ENCODE results near the gene CPPED1.

The CPPED1 gene

GRCh38 chr16:12723681-12724080 lies 80.0 kb downstream of the CPPED1 start:
- Histone ChIP-seq H3K9me3 (ENCODE audit: control insufficient read depth, low read depth, low read length) (no peaks in the 10 kb centered on the region), H3K4me1 (ENCODE audit: control insufficient read depth, low read depth, low read length) (no peaks in the 10 kb centered on the region), H3K9ac (ENCODE audit: low read length) (no peak overlapping the region), H3K4me3 (ENCODE audit: low read length) (no peak overlapping the region), H3K27me3 (ENCODE audit: control insufficient read depth, insufficient read depth, low read length) (no peaks in the 10 kb centered on the region), H3K36me3 (ENCODE audit: control insufficient read depth, low read depth, low read length) (no peaks in the 10 kb centered on the region), H3K27ac (ENCODE audit: low read length) (no peak overlapping the region)

GRCh38 chr16:12721841-12722421 lies 81.8 kb downstream of the CPPED1 start:
- Histone ChIP-seq H3K9me3 (ENCODE audit: control insufficient read depth, low read depth, low read length) (no peaks in the 10 kb centered on the region), H3K36me3 (ENCODE audit: control insufficient read depth, low read depth, low read length) (no peaks in the 10 kb centered on the region), H3K27ac (ENCODE audit: low read length) (no peak overlapping the region), H3K27me3 (ENCODE audit: control insufficient read depth, insufficient read depth, low read length) (no peaks in the 10 kb centered on the region), H3K4me1 (ENCODE audit: control insufficient read depth, low read depth, low read length) (no peaks in the 10 kb centered on the region), H3K9ac (ENCODE audit: low read length) (no peak overlapping the region), H3K4me3 (ENCODE audit: low read length) (no peak overlapping the region)

- Histone ChIP-seq H3K4me3 (ENCODE audit: low read length) (no peak overlapping the region), H3K9me3 (ENCODE audit: control insufficient read depth, low read depth, low read length) (no peaks in the 10 kb centered on the region), H3K4me1 (ENCODE audit: control insufficient read depth, low read depth, low read length) (no peaks in the 10 kb centered on the region), H3K9ac (ENCODE audit: low read length) (no peak overlapping the region), H3K27ac (ENCODE audit: low read length) (no peak overlapping the region), H3K27me3 (ENCODE audit: control insufficient read depth, insufficient read depth, low read length) (no peaks in the 10 kb centered on the region), H3K36me3 (ENCODE audit: control insufficient read depth, low read depth, low read length) (no peaks in the 10 kb centered on the region)
These were observed 83.7 kb downstream of the CPPED1 start for GRCh38 chr16:12719972-12720371.

- no peak overlapping the region for H3K4me3 ChIP-seq (ENCODE audit: low read length)
- no peaks in the 10 kb centered on the region for H3K4me1 ChIP-seq (ENCODE audit: control insufficient read depth, low read depth, low read length)
- H3K9me3 ChIP-seq (ENCODE audit: control insufficient read depth, low read depth, low read length), result no peaks in the 10 kb centered on the region
- H3K9ac ChIP-seq (ENCODE audit: low read length), result no peak overlapping the region
- no peak overlapping the region for H3K27ac ChIP-seq (ENCODE audit: low read length)
- no peaks in the 10 kb centered on the region for H3K27me3 ChIP-seq (ENCODE audit: control insufficient read depth, insufficient read depth, low read length)
- no peaks in the 10 kb centered on the region for H3K36me3 ChIP-seq (ENCODE audit: control insufficient read depth, low read depth, low read length)
These were observed 87.0 kb downstream of the CPPED1 start for GRCh38 chr16:12716658-12717057.

GRCh38 chr16:12709807-12710206 lies 93.9 kb downstream of the CPPED1 start:
- Histone ChIP-seq H3K36me3 (ENCODE audit: control insufficient read depth, low read depth, low read length) (no peaks in the 10 kb centered on the region), H3K27ac (ENCODE audit: low read length) (no peak overlapping the region), H3K9ac (ENCODE audit: low read length) (no peak overlapping the region), H3K9me3 (ENCODE audit: control insufficient read depth, low read depth, low read length) (no peaks in the 10 kb centered on the region), H3K4me3 (ENCODE audit: low read length) (no peak overlapping the region), H3K27me3 (ENCODE audit: control insufficient read depth, insufficient read depth, low read length) (no peaks in the 10 kb centered on the region), H3K4me1 (ENCODE audit: control insufficient read depth, low read depth, low read length) (no peaks in the 10 kb centered on the region)

GRCh38 chr16:12708266-12708665 lies 95.4 kb downstream of the CPPED1 start:
- Histone ChIP-seq H3K9me3 (ENCODE audit: control insufficient read depth, low read depth, low read length) (no peaks in the 10 kb centered on the region), H3K4me3 (ENCODE audit: low read length) (no peak overlapping the region), H3K36me3 (ENCODE audit: control insufficient read depth, low read depth, low read length) (no peaks in the 10 kb centered on the region), H3K27ac (ENCODE audit: low read length) (no peak overlapping the region), H3K9ac (ENCODE audit: low read length) (no peak overlapping the region), H3K27me3 (ENCODE audit: control insufficient read depth, insufficient read depth, low read length) (no peaks in the 10 kb centered on the region), H3K4me1 (ENCODE audit: control insufficient read depth, low read depth, low read length) (no peaks in the 10 kb centered on the region)

GRCh38 chr16:12706628-12707027 lies 97.1 kb downstream of the CPPED1 start:
- Histone ChIP-seq H3K4me1 (ENCODE audit: control insufficient read depth, low read depth, low read length) (no peaks in the 10 kb centered on the region), H3K9me3 (ENCODE audit: control insufficient read depth, low read depth, low read length) (no peaks in the 10 kb centered on the region), H3K27me3 (ENCODE audit: control insufficient read depth, insufficient read depth, low read length) (no peaks in the 10 kb centered on the region), H3K36me3 (ENCODE audit: control insufficient read depth, low read depth, low read length) (no peaks in the 10 kb centered on the region), H3K27ac (ENCODE audit: low read length) (no peak overlapping the region), H3K9ac (ENCODE audit: low read length) (no peak overlapping the region), H3K4me3 (ENCODE audit: low read length) (no peak overlapping the region)

- Histone ChIP-seq H3K9ac (ENCODE audit: low read length) (no peak overlapping the region), H3K4me3 (ENCODE audit: low read length) (no peak overlapping the region), H3K36me3 (ENCODE audit: control insufficient read depth, low read depth, low read length) (no peaks in the 10 kb centered on the region), H3K27me3 (ENCODE audit: control insufficient read depth, insufficient read depth, low read length) (no peaks in the 10 kb centered on the region), H3K4me1 (ENCODE audit: control insufficient read depth, low read depth, low read length) (no peaks in the 10 kb centered on the region), H3K27ac (ENCODE audit: low read length) (no peak overlapping the region), H3K9me3 (ENCODE audit: control insufficient read depth, low read depth, low read length) (no peaks in the 10 kb centered on the region)
These were observed 99.1 kb downstream of the CPPED1 start for GRCh38 chr16:12704492-12705111.

- Histone ChIP-seq H3K4me1 (ENCODE audit: control insufficient read depth, low read depth, low read length) (no peaks in the 10 kb centered on the region), H3K4me3 (ENCODE audit: low read length) (no peak overlapping the region), H3K27me3 (ENCODE audit: control insufficient read depth, insufficient read depth, low read length) (no peaks in the 10 kb centered on the region), H3K9ac (ENCODE audit: low read length) (no peak overlapping the region), H3K36me3 (ENCODE audit: control insufficient read depth, low read depth, low read length) (no peaks in the 10 kb centered on the region), H3K9me3 (ENCODE audit: control insufficient read depth, low read depth, low read length) (no peaks in the 10 kb centered on the region), H3K27ac (ENCODE audit: low read length) (no peak overlapping the region)
These were observed 99.8 kb downstream of the CPPED1 start for GRCh38 chr16:12703935-12704334.

GRCh38 chr16:12700161-12700560 lies 103.5 kb downstream of the CPPED1 start:
- H3K9me3 ChIP-seq (ENCODE audit: control insufficient read depth, low read depth, low read length), result no peaks in the 10 kb centered on the region
- no peak overlapping the region for H3K9ac ChIP-seq (ENCODE audit: low read length)

GRCh38 chr16:12699161-12699560 lies 104.5 kb downstream of the CPPED1 start:
- no peaks in the 10 kb centered on the region for H3K4me1 ChIP-seq (ENCODE audit: control insufficient read depth, low read depth, low read length)
- H3K9me3 ChIP-seq (ENCODE audit: control insufficient read depth, low read depth, low read length), result no peaks in the 10 kb centered on the region
- H3K27ac ChIP-seq (ENCODE audit: low read length), result no peak overlapping the region
- no peaks in the 10 kb centered on the region for H3K36me3 ChIP-seq (ENCODE audit: control insufficient read depth, low read depth, low read length)
- no peak overlapping the region for H3K4me3 ChIP-seq (ENCODE audit: low read length)
- H3K9ac ChIP-seq (ENCODE audit: low read length), result no peak overlapping the region
- H3K27me3 ChIP-seq (ENCODE audit: control insufficient read depth, insufficient read depth, low read length), result no peaks in the 10 kb centered on the region

More at GRCh38 chr16:12700161-12700560, 103.5 kb downstream of the CPPED1 start:
- Histone ChIP-seq H3K36me3 (ENCODE audit: control insufficient read depth, low read depth, low read length) (no peaks in the 10 kb centered on the region), H3K4me3 (ENCODE audit: low read length) (no peak overlapping the region), H3K4me1 (ENCODE audit: control insufficient read depth, low read depth, low read length) (no peaks in the 10 kb centered on the region), H3K27me3 (ENCODE audit: control insufficient read depth, insufficient read depth, low read length) (no peaks in the 10 kb centered on the region), H3K27ac (ENCODE audit: low read length) (no peak overlapping the region)

GRCh38 chr16:12697437-12697836 lies 106.2 kb downstream of the CPPED1 start:
- no peaks in the 10 kb centered on the region for H3K36me3 ChIP-seq (ENCODE audit: control insufficient read depth, low read depth, low read length)
- peaks cover 2% of the 10 kb centered on the region for H3K4me1 ChIP-seq (ENCODE audit: control insufficient read depth, low read depth, low read length)
- H3K27me3 ChIP-seq (ENCODE audit: control insufficient read depth, insufficient read depth, low read length), result no peaks in the 10 kb centered on the region
- no peak overlapping the region for H3K27ac ChIP-seq (ENCODE audit: low read length)
- H3K9me3 ChIP-seq (ENCODE audit: control insufficient read depth, low read depth, low read length), result no peaks in the 10 kb centered on the region
- H3K9ac ChIP-seq (ENCODE audit: low read length), result no peak overlapping the region
- no peak overlapping the region for H3K4me3 ChIP-seq (ENCODE audit: low read length)
